GM21529 (cell line): ENCODE results near the gene MEI4.
"Not testable (repeated sequence)": the region's sequence is repeated elsewhere in the genome, so short reads cannot be mapped to it uniquely, and the experiment has no call there.

ENCODE experiments used
- ATAC-seq: cut with Tn5 transposase; IDR thresholded peaks from one replicate; pipeline ENCODE4 v1.9.1; 2021; ENCODE audit not compliant: unreplicated experiment

MEI4 gene, protein sequence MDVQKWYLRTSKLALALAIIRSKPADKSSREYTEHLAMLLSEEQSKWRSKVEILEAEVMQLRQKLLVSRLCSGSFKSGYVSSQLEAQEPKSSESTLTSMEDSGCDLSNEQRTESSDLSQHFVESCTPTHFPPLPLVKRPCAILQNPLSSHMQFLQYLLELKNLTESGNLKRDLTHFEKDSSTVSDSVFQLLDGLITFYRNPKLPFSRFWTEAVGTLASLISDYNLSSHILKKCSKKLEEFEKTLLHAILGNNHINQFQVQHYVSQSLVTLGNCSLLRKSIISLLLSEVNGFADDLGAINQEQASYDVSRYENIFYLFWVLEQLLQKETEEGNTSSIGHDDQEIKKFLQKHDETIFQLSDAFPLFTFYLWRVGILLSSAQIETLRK

DNA sequence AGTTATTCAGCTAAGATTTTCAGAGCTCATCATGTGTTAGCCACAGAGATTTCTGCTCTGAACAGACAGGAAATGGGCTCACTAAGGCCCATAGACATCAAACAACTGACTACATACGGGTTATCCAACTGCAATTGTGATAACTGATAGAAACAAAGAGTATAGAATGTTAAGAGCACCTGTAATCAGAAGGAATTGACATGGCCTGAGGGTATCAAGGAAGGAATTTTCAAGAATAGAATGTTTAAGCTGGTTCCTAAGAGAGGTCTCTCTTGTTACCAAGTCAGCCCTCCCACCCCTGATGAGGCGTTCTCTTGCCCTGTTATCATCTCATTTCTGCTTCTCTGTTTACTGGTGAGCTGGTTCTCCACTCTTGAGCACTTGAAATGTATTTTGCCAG, at the start of gene MEI4:
Gene MEI4 (plus strand): TSS at position 301 of the 400 bp plus-strand sequence. CDS start 37,633 bp downstream, outside the sequence.
- ATAC-seq, result no peak

DNA sequence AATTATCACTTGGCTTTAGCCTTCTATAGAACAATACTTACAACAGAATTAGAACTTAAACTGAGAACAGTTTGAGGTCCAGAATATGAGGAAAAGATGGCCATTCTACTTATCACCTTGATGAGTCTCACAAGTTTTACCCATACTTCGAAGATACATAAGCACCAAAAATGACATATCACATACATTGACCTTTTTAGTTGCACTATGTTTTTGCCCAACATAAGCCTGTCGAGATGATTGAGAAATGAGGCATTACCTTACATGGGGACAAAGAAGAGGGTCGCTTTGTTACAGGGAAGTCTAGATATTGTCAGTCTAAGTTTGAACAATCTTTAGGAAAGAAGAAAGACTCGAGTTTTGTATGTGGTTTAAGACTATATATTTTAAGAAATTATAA, 48.4 kb upstream of the MEI4 start:
- ATAC-seq, result no peak

DNA sequence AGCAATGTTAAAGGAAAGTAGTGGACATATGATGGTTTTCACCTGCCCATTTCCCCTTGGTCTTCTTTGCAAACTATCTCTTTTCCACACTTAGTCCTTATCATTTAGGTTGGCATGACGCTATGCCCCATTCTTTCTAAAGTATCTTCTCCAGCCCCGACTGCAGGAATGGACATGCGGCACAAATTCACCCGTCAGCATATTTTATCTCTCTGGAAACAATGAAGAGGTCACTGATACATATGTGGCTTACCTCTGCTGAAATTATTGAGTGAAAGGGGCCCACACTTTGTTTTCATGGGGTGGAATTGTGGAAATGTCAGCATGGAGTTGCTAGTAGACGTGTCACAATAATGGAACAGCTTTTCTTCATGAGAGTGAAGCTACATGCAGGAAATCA, 45.8 kb upstream of the MEI4 start:
- no peak for ATAC-seq

DNA sequence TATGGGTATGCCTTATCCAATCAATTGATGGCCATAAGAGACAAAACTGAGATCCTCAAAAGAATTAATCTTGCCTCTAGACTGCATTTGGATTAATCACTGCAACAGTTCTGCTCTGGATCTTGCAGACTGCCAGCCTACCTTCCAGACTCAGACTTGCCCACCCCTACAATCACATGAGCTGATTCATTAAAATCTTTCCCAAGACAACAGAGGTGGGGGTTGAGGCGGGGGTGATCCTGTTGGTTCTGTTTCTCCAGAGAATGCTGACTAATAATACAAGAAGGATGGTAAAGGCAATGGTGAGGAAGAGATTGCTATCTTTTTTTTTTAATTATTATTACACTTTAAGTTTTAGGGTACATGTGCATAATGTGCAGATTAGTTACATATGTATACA, 43.7 kb upstream of the MEI4 start:
- ATAC-seq, result no peak

DNA sequence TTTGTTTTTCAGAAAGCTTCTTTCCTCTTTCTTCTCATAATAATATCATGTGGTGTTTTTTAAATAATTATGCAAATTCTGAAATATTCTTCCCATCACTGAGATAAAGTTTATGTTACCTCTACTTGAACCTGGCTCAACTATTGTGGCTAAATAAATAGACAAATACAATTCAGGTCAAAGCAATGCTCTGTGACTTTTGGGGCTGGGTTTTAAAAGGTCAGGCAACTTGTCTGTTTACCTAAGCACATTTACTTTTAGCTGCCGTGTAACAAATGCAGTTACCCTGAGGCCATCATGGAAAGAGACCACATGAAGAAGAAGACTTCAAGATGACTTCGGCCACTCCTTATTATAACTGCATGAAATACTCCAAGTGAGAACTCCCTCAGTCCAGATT, 33.7 kb upstream of the MEI4 start:
- ATAC-seq, result no peak

DNA sequence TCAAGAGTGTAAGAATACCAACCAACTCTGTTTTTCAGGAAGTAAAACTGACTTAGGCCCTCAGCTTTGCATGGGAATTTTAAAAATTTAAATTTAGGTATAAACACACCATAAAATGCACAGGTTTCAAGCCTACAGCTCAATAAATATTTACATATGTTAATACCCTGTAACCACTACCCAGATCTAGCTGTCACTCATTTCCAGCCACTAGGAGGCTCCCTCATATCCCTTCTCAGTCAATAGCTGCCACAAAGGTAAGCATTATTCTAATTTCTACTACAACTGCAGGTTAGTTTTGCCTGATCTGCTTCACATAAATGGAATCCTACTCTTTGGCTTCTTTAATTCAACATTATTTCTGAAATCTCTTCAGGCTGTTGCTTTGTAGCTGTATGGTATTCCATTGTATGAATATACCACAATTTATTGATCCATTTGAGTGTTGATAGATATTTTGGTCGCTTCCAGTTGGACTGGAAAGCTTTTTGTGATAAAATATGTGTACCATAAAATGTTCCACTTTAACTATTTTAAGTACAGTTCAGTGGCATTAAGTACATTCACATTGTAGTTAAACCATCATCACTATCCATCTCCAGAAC, 32.5 kb upstream of the MEI4 start:
- peak; percentile 82 for ATAC-seq

DNA sequence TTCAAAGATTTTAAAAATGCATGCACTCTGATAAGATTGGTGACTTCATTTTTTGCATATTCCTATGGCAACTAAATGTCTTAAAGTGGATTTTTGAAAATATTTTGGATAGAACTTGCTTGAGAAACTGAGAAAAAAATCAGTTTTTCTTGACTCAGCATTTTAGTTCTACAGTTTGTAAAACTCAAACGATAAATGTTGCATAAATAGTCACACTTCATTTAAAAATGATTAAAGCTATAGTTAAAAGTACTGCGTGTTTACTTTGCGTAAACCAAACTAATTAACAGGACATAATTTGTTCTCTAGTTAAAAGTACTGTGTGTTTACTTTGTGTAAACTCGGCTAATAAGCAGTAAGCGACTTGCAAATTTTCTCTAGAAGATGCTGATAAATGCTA, 28.3 kb upstream of the MEI4 start:
- no peak for ATAC-seq

DNA sequence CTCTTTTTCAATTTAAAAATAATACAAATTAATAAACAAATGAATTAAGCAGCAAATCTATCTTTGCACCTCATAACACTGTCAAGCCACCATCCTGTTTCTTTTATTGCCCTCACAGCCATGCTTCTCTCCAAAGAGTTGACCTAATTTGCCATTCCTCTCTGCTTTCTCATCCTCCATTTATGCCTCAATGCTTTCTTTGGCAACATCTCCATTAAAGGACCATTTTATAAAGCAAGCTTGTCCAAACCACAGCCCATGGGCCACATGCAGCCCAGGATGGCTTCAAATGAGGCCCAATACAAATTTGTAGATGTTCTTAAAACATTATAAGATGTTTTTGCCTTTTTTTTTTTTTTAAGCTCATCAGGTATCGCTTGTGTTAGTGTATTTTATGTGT, 26.4 kb upstream of the MEI4 start:
- ATAC-seq, result no peak

DNA sequence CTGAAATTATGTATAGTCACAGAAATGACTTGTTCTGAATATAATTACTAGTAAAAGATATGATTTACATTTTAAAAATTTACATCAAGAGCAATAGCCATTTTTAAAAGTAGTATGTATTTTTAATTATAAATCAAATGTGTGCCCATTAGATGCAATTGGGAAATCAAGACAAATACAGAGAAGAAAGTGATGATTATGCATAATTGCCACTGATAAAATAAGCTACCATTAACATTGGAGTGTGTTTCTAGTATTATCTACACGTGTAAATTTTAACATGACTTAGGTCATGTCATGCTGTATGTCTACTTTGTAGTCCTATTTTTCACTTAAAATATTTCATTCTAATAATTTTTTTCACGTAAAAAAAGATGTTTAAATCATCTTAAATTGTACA, 22.8 kb upstream of the MEI4 start:
- ATAC-seq, result no peak

DNA sequence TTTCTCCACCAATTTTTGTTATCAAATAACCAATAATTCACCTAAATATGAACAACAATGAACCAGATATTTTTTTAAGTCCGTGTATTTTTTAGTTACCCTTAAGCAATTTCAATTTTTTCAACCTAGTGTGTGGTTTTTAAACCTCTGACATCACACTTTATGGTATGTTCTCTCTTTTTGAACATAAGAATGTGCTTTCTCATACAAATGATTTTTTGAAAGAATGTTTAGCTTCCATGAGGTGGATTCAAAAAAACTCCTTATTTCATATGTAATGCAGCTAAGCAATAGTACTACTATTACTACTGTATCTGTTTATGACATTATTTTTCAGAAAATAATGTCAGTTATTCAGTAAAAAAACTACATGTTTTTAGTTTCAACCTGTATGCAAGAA, 19.4 kb upstream of the MEI4 start:
- no peak for ATAC-seq

DNA sequence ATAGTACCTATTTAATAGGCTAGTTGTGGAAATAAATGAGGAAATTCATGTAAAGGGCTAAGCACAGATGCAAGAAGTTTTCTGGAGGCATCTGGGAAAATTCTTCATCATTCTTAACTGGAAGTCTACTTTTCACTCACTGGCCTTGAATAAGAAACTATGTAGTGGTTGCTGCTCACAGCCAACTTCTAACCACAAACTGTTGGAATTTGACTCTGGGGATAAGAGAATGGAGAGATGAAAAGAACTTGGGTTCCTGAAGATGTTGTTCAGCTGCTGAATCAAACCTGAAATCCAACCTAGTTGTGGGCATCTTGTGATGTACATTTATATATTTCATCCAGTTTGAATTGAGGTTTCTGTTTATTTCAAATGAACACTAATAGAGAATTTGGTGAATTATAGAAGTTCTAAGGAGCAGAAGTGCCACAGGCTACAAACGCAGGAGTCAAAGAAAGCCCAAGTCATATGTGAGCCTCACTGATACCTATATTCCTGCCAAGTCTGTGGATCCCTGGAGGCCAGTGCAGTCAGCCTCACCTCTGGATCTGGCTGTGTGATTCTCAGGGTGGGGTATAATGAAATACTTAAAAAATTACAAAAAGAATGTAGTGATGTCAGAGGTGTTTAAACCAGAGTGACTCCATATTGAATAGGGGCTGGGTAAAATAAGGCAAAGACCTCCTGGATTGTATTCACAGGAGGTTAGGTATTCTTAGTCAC, 18.7 kb upstream of the MEI4 start:
- ATAC-seq, result no peak

DNA sequence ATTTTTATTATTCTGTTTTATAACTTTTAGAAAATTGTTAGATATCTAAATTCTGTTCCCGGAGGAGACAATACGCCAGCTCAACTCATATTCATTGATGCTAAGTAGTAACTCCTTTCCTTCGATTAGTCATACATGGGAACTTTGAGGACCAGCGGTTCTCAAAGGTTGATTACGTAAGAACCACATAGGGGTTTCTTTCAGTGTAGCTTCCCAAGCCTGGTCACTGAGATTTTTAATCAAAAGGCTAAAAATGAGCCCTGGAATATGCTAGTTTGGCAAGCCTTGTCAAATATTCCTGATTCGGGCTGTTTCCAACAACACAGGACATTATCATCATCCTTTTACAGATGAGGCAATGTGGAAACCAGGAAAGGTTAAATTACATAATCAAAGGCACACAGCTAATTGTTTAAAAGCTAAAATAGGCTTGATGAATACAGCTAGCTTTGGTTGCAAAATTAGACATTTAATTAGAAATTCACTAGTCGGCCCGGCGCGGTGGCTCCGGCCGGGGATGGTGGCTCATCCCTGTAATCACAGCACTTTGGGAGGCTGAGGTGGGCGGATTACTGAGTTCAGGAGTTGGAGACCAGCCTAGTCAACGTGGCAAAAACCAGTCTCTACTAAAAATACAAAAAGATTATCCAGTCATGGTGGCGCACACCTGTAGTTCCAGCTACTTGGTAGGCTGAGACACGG, 14.6 kb upstream of the MEI4 start:
- ATAC-seq, result no peak

DNA sequence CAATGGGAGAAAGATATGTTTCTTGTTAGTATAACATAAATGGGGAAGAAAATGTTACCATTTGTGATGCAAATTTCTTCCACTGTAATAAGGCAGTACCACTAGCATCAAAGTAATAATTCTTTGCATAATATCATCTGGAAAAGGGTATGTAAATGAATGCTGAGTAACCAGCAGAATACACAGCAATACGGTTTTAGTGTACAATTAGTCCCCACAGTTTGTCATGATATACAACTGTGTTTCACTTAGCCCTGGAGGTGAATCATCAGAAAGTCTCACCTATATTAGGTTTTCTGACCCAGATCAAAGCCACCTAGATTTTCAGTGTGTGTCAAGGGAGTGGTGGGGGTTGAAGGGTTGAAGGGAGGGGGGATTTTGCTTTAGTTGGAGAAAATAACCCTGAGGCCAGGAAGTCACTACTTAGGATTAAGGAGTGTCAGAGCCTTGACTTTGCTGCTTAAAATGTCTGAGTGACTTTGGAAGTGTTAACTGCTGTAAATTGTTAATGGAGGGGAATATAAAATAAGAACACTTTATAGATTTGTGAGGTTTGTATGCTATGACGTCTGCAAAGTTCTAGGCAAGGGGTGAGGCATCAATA, 8.6 kb upstream of the MEI4 start:
- ATAC-seq, result no peak

DNA sequence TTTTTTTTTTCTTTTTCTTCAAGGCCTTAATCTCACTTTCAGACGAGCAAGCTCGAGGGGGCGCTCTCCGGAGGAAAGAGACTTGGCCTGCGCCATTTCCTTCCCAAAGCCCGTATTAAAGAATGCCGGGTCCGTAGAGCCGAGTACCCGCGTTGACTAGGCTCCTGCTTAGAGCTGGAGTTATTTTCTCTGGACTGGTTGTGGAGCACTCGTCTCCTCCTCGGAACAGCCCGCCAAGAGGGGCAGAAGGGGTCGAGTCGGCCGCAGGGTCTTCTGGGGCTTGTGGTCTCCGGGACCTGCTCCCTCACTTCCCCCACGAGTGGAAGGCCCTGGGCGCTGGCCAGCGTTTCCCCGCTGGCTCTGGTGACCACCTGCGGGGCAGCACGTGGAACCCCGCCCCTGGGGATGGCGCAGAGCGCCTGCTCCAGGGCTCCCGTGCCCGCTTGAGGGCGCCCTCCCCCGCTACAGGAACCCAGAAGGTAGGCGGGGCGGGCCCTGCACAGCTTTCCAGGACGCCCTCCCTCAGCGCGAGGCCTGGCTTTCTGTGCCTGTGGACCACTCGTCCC, 2.7 kb upstream of the MEI4 start:
- ATAC-seq, result no peak

DNA sequence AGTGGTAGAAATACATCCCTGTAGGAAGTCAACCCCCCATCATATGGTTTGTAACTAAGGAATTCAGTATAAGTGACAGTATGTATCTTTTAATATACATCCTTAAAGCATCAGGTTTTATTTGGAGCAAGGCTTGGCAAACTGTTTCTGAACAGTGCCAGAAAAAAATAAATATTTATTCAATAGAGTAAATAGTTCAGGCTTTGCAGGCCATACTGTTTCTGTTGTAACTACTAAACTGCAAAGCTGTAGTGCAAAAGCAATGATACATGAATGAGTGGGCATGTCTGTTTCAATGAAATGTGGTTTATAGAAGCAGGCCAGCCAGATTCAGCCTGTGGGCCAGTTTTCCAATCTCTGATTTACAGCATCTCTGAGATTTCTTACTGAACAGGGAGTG, 977 bp downstream of the MEI4 start:
- no peak for ATAC-seq

DNA sequence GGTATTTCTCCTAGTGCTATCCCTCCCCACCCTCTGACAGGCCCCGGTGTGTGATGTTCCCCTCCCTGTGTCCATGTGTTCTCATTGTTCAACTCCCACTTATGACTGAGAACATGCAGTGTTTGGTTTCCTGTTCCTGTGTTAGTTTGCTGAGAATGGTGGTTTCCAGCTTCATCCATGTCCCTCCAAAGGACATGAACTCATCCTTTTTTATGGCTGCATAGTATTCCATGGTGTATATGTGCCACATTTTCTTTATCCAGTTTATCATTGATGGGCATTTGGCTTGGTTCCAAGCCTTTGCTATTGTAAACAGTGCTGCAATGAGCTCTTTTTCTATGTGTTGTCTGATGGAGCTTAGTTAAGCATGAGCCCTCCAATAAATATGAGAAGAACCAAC, 2.2 kb downstream of the MEI4 start:
- ATAC-seq, result not testable (repeated sequence)

DNA sequence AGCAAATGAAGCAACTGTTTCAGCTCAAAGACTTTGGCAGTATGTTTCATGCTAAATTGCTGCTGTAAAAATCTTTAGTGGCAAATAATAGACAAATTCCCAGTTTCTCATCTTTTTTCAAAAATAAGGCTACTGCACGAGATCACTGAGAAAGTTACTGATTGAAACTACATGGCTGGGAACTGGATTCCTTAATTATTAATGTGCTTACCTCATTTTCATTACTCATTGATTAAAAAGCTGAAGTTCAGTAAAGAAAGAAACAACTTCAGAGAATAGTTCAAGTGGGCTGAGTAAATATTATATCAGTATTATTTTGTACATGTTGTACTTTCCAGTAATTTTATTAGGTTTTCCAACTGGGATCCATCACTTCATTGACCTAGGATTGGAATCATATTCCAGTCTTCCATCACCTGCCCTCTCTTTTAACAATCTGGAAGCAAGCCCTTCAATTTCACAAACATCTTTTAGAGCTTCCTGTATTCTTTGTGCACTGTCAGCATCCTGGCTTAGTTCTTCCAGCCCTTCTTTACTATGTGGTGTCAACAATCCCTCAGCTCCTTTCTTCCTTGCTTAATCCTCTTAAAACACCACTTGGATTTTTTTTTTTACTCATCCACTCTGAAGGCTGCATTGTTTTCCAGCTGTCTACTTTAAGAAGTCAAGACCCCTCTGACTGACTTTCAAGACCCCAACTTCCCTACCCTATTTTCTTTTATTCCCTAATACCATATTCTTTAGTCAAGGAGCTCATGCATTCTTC, 4.3 kb downstream of the MEI4 start:
- no peak for ATAC-seq

DNA sequence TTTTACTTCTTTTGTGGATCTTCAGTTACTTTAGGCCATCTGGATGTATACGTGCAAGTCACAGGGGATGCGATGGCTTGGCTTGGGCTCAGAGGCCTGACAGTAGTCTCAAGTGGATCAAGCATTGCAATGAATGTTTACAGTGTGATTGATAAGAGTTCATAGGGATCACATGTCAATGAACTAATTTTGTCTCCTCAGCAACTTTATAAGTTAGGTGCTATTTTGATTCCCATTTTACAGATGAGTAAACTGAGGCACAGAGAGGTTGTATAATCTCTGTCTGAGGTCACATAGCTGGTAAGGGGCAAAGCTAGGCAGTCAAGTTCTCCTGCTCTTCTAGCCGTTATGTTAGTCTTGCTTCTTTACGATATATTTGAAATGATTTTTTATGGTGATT, 13.5 kb downstream of the MEI4 start:
- ATAC-seq, result no peak

DNA sequence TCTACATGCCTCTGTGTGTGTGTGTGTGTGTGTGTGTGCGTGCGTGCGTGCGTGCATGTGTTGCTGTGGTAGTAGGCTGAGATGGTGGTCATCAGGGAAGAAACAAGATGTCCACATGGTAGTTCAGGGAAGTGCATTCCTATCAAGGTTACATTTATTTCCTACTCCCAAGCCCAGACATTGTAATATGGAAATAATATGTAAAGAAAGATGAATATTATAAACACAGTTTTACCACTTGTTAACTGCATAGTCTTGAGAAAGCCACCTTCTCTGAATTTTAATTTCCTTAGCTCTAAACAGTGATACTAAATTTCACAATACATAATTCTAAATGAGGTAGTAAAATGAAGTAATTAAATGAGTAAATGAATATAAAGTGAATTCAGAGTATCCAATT, 14.0 kb downstream of the MEI4 start:
- ATAC-seq, result no peak

DNA sequence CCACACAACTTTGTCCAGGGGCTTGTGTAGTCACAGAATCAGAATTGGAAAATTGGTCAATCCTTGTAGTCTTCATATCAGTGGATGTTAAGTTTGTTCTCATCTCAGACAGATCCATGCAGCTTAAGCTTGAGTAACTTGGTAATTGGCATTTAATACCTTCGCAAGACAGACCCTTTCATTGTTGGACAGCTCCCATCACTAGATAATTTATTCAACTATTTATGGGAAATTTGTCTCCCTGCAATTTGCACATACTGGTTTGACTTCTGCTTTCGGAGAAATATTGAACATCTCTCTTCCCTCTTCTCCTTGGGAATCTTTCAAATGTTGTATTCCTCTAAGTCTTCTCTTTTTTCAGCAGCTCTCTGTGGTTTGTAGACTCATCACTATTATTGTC, 17.1 kb downstream of the MEI4 start:
- ATAC-seq, result no peak
